Activated CD4-positive, alpha-beta T cell treated with anti-CD3 and anti-CD28 coated beads, Interleukin-2, amount 50 U/mL, for 1 hour (primary cell): ENCODE data around the gene ATP2B2.

ENCODE experiments used
- DNase-seq: peaks from one replicate; pipeline ENCODE4 v3.0.0-alpha.2; 2020

The ATP2B2 gene

DNA sequence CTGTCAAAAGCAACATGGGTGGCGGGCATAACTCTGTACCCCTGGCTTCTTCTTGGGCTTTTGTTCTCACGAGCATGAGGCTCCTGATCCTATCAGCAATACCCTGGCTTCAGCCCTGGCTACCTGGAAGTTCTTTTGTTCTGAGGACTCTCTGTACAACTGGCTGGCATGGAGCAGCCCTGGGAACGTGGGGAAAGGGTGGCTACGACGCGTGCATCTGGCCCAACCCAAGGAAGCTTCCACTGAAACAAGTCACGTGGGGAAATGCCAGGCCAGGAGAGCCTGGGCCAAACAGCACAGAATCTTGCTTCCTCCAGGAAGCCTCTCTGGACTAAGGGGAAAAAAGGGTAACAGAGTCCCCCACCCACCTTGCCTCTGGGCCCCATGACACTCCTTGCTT lies 22.7 kb upstream of the ATP2B2 start:
- DNase-seq: no peak

GRCh38 chr3:10527295-10528001 lies 22.1 kb upstream of the ATP2B2 start:
- no peak for DNase-seq

DNA sequence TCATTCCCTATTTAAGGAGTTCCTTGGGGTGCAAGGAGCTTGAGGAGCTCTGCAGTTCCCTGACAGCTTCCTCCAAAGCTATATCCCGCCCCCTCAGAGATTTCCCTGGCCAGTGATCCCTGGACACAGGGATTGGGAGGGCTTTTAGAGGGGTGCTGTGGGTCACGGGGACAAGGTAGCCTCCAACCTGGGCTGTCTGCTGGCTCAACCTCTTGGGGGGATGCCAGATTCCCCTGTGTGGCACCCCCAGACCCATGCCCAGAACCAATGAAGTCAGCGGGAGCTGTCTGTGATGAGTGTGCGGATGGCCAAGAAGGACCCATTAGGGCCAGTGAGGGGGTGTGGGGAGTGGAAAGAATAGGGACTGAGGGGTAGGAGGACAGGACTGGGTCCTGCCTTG lies 21.0 kb upstream of the ATP2B2 start:
- no peak for DNase-seq

DNA sequence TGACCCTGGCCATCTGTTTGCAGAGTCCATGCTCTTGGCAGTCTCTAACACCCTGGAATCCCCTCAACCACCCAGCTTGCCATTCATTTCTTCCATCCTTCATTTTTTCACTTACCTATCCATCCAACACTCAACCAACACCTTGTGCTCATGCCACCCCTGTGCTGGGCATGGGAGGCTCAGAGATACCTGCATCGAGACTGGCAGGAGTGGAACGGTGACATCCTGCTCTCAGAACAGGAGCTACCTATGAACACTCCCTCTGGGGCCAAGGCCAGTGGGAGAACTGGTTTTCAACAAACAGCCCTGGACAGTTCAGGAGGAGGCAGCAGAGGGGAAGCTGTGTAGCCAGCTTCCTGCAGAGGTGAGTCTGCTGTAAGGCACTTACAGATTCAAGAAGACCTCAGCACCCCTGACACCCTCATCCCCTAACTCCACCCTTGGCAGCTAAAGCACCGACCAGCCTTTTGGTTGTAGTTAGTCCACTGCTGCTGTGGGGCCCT lies 19.5 kb upstream of the ATP2B2 start:
- no peak for DNase-seq

DNA sequence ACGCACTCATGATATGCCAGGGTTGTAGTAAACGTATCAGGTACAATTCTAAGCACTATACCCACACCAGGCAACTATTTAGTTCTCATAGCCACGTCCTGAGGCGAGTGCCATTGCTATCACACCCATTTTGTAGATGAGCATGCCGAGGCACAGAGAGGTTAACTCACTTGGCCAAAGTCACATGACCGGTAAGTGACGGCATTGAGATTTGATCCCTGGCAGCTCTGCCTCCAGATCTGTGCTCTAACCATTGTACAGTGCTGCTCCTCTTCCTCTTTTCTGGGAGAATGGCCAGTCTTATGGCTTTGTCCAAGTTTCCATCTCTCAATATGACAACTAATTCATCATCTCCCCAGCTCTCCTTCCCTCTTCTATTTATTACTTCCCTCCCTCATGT lies 18.9 kb upstream of the ATP2B2 start:
- no peak for DNase-seq

DNA sequence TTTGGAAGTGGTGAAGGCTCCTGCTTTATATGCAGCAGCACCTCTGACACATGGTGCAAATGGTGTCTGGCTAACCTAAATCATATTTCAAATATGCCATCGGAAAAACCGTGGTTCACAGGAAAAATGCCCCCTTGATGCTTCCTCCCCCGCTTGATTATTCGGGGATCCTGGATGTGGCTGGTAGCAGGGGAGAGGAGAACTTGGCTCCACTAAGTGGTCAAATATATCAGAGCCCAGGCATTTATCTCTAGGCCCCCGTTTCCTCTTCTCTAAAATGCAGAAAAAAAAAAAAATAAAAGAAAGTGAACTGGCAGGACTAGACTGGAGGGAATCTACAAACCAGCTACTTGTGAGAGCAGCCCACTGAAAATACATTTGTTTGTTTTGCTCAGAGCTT lies 18.2 kb upstream of the ATP2B2 start:
- no peak for DNase-seq

- DNase-seq: no peak
Measured at GRCh38 chr3:10522646-10523303, 17.4 kb upstream of the ATP2B2 start.

- no peak for DNase-seq
Measured at GRCh38 chr3:10521772-10522441, 16.5 kb upstream of the ATP2B2 start.

DNA sequence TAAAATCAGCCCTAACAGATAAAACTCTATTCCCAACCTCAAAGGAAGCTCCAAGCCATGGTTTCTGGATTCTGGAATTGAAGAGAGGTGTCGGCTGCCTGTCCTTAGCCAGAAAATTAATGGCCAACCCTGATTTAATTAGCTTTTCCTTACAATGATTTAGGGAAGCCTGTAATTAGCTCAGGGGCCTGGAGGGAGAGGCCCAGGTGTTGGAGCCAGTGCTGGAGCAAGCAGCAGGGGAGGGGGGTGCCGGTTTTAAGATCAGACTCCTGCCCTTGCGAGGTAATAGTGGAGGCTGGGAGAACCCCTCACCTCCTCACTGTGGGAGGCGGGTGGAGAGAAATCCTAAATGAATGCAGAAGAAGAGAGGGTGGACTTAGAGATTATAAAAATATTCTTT lies 14.7 kb upstream of the ATP2B2 start:
- DNase-seq: no peak

- no peak for DNase-seq
Measured at GRCh38 chr3:10519236-10519635, 13.8 kb upstream of the ATP2B2 start.

DNA sequence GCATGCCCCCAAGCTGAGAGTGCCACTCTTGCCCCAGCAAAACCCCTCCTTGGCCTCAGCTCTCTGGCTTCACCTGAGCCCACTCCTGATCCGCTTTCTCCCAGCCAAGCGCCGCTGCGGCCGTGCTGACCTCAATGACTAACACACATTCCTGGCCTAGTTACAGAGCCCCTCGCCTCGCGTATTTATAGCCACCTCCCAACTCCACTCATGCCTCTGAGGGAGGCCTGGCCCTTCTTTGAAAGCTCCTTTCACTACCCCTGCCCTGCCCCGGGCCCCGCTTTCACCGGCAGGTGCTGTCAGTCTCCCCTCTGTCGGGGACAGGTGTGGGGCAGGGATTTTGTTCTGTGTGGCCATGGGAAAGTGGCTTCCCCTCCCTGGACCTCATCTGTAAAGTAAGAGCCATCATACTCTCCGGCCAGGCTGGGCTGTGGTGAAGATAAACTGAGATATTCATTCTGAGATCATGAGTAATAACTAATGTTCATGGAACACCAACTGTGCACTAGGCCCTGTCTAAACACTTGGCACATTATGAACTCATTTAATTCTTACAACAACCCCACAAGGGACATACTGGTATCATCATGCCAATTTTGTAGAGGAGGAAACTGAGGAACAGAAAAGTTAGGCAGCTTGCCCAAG lies 13.2 kb upstream of the ATP2B2 start:
- no peak for DNase-seq

- no peak for DNase-seq
Measured at GRCh38 chr3:10517627-10518026, 12.2 kb upstream of the ATP2B2 start.

DNA sequence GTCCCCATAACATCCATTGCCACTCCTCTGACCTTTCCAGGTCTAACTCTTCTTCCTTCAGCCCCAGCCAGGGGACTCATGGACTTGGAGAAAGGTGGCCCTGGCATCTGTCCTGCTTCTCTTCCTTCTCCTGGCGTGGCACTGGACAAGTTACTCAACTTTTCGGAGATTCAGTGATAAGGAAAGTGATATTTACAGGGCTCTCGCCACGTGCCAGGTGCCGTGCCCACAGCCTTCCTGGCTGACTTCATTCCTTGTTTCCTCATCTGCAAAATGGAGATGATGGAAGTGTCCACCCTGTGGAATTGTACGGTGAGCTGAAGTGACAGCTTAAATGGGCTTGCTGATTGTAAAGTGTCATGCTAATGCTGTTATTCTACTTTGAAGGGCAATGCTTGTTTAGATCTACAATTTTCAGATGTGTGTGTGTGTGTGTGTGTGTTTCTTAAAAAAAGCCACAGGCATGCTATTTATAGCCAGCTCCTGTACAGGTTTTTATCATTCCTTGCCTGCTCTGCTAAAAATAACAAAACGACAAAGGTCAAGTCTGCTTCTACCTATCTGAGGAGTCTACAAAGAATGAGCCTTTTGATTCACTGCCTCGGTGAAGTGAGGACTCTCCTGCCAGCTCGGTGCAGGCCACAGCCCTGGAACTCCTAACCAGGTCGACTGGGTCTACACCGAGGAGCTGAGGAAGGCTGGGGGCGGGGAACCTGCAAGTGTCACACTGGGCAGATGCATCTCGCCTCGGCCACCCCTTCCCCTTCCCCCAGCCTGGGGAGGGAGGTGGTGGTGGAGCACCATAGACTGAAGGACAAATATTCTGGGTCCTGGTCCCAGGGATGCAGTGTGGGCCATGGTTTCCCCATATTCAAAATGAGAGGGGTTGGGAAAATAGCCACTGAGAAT lies 11.4 kb upstream of the ATP2B2 start:
- no peak for DNase-seq

DNA sequence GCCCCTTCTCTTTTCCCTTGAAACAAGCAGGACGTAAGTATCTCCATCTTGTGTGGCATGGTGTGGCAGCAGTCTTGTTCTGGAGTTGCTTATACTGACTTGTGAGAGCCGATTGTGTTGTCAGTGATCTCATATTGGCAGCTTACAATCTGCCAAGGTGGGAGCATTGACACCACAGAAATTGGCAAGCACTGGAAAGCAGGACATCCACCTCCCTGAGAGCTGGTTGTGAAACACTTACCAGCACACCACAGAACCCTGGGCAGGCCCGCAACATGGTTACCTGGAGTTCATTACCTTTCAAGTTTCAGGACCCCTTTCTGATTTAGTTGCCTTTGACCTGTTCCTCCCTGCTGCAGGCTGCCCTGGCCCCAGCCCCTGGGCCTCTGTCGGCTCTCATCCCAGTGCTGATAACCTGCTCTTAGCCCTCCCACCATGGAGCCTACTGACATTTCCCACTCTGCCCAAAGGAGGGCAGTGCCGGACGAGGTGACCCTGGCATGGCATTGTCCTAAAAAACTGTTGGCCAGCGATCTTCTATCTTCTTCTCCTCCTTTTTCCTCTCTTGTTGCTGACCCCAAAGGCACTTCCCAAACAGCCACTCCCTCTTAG lies 10.6 kb upstream of the ATP2B2 start:
- DNase-seq: no peak

- no peak for DNase-seq
Measured at GRCh38 chr3:10515396-10515795, 10.0 kb upstream of the ATP2B2 start.

DNA sequence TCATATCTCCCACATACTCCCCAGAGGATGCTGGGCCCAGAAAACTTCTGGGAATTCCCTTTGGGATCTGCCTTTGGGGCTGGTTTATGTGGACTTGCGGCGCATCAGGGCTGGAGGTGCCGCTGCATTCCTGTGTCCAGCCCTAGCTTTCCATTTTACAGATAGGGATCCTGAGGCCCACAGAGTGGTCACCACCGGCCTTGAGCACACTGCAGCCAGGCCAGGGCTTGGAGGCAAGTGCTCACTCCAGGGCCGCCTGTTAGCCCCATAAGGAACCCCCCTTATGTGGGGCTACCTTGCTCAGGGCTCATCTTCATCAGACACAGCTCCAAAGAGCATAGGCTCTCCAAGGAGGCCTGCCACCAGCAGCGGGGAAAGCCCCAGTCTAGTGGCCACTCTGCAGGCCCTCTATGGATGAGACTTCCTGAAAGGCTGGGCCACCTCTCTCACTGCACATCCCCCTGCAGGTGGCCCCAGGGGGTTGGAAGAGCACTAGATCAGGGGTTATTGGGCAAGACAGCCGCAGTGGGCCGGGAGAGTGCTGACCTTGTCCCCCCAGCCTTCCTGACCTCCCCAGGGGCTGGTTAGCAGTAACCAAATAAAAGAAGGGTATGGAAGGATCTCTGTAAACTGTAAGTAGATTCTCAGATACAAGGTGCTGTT lies 9.2 kb upstream of the ATP2B2 start:
- no peak for DNase-seq

- DNase-seq: no peak
Measured at GRCh38 chr3:10513306-10513705, 7.9 kb upstream of the ATP2B2 start.

DNA sequence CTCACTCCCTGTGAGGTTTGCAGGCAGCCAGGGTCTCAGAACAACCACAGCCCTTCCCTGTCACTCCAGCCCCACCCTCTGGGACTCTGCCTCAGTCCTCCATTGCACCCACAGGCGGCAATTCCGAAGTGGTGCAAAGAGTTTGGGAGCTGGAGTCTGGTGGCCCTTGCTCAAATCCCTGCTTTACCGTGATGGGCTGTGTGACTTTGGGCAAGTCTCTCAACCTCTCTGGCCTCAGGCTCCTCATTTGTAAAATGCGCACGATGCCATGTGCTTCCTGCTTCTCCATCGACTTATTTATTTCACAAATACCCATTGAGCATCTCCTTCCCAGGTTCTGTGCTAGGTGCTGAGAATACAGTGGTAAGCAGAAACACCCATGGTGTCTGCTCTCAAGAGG lies 7.3 kb upstream of the ATP2B2 start:
- DNase-seq: no peak

- DNase-seq: no peak
Measured at GRCh38 chr3:10511809-10512494, 6.6 kb upstream of the ATP2B2 start.

DNA sequence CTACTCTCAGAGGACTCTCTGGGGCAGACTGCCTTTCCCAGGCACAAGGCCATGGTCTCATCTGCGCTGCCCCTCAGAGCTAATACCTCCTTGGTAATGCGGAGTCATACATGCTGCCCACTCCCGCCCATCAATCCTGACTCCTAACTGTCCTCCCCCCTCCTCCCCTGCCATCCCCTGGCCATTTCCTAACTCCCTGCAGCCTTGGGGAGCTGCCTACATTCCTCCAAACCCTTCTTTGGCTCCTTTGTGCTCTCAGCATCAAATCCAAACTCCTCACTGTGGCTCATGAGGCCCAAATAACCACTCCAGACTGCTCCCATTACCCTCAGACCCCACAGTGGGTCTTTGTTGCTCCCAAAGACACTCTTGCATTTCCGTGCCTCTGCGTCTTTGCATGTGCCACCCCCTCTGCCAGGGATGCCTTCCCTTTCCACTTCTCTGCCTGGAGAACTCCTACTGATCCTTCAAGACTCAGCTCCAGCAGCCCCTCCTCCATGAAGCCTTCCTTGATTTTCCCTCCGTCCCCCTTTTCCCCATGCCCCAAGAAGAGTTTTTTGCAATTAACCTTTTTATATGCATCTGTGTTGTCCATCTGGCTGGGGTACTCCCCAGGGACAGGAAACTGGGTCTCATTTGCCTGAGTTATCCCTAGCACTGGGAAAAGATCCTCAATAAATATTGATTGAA lies 5.5 kb upstream of the ATP2B2 start:
- no peak for DNase-seq
